ENCODE results near the gene SPATA7.
"Not testable (repeated sequence)": the region's sequence is repeated elsewhere in the genome, so short reads cannot be mapped to it uniquely, and the experiment has no call there.

The SPATA7 gene

GRCh38 chr14:88385212-88386101, at the start of gene SPATA7:
TSS of gene SPATA7 (plus strand) at chr14:88385657. CDS start at chr14:88385819, 162 bp downstream.
- peak; percentile 97 for DNase-seq (ENCODE audit: low spot score)

GRCh38 chr14:88340357-88340756, 45.1 kb upstream of the SPATA7 start:
- DNase-seq (ENCODE audit: low spot score), result no peak

GRCh38 chr14:88342980-88343379, 42.5 kb upstream of the SPATA7 start:
- DNase-seq (ENCODE audit: low spot score), result no peak

- DNase-seq (ENCODE audit: low spot score), result no peak
These were observed 39.3 kb upstream of the SPATA7 start for GRCh38 chr14:88346048-88346639.

- DNase-seq (ENCODE audit: low spot score), result no peak
These were observed 36.9 kb upstream of the SPATA7 start for GRCh38 chr14:88348546-88348945.

- no peak for DNase-seq (ENCODE audit: low spot score)
These were observed 33.3 kb upstream of the SPATA7 start for GRCh38 chr14:88351966-88352691.

GRCh38 chr14:88352698-88353097, 32.8 kb upstream of the SPATA7 start:
- DNase-seq (ENCODE audit: low spot score), result no peak

- no peak for DNase-seq (ENCODE audit: low spot score)
These were observed 31.1 kb upstream of the SPATA7 start for GRCh38 chr14:88354358-88354757.

GRCh38 chr14:88359500-88359899, 26.0 kb upstream of the SPATA7 start:
- DNase-seq (ENCODE audit: low spot score), result no peak

- DNase-seq (ENCODE audit: low spot score), result no peak
These were observed 21.8 kb upstream of the SPATA7 start for GRCh38 chr14:88363644-88364043.

- no peak for DNase-seq (ENCODE audit: low spot score)
These were observed 20.6 kb upstream of the SPATA7 start for GRCh38 chr14:88364710-88365413.

- DNase-seq (ENCODE audit: low spot score), result no peak
These were observed 16.0 kb upstream of the SPATA7 start for GRCh38 chr14:88369496-88369895.

- DNase-seq (ENCODE audit: low spot score), result no peak
These were observed 5.6 kb upstream of the SPATA7 start for GRCh38 chr14:88379706-88380343.

- no peak for DNase-seq (ENCODE audit: low spot score)
These were observed 5.1 kb upstream of the SPATA7 start for GRCh38 chr14:88380405-88380804.

- not testable (repeated sequence) for DNase-seq (ENCODE audit: low spot score)
These were observed 3.8 kb upstream of the SPATA7 start for GRCh38 chr14:88381634-88382033.

- DNase-seq (ENCODE audit: low spot score), result no peak
These were observed 739 bp upstream of the SPATA7 start for GRCh38 chr14:88384718-88385117.

GRCh38 chr14:88386256-88386794, 868 bp downstream of the SPATA7 start:
- DNase-seq (ENCODE audit: low spot score), result no peak

GRCh38 chr14:88388741-88389282, 3.4 kb downstream of the SPATA7 start:
- no peak for DNase-seq (ENCODE audit: low spot score)

GRCh38 chr14:88392609-88393008, 7.2 kb downstream of the SPATA7 start:
- DNase-seq (ENCODE audit: low spot score), result no peak

GRCh38 chr14:88411039-88411438, 25.6 kb downstream of the SPATA7 start:
- no peak for DNase-seq (ENCODE audit: low spot score)

- DNase-seq (ENCODE audit: low spot score), result no peak
These were observed 32.1 kb downstream of the SPATA7 start for GRCh38 chr14:88417594-88417993.

Measured in ecto neural progenitor cell (in vitro differentiated cells).